Thyroid gland (tissue), 4 donors: ENCODE measurements around the gene PPP2R3A. TPM values are rescaled to one million over a fixed set of nuclear protein-coding genes. Genes with fewer than 3 reads are reported as not detected.
"Not testable (repeated sequence)": the region's sequence is repeated elsewhere in the genome, so short reads cannot be mapped to it uniquely, and the experiment has no call there.

Source experiments
- DNase-seq, 2 donors: peaks; one replicate each; pipeline ENCODE4 v3.0.0-alpha.2; 2019
- H3K27ac ChIP-seq, 3 donors: fragments of 200-600 bp; sonication (generic); 1 replicate in 2 of 3; 2 replicates in 1 of 3; pipeline ENCODE4 v1.5.1; 2016 to 2019; ENCODE audit warnings: mild to moderate bottlenecking in 1 of 3, moderate library complexity in 1 of 3
- H3K27me3 ChIP-seq: fragments of 200-600 bp; sonication (generic); one replicate; pipeline ENCODE4 v1.5.1; 2019
- H3K36me3 ChIP-seq, 2 donors: fragments of 200-600 bp; sonication (generic); one replicate each; pipeline ENCODE4 v1.5.1; 2016 to 2019
- H3K4me1 ChIP-seq, 2 donors: fragments of 200-600 bp; sonication (generic); one replicate each; pipeline ENCODE4 v1.5.1; 2017 to 2019
- H3K4me3 ChIP-seq, 3 donors: fragments of 200-600 bp; sonication (generic); replicated peaks in 1 of 3; 1 replicate in 2 of 3; 2 replicates in 1 of 3; pipeline ENCODE4 v1.5.1; 2016; ENCODE audit warnings: mild to moderate bottlenecking in 1 of 3
- H3K9me3 ChIP-seq: fragments of 200-600 bp; sonication (generic); one replicate; pipeline ENCODE4 v1.5.1; 2017
- CTCF ChIP-seq, 6 experiments: fragments of 200-600 bp in 3 of 6; fragments of 450-650 bp in 3 of 6; sonication (generic) in 3 of 6; IDR thresholded peaks; one replicate each; pipeline ENCODE4 v1.5.1; 2016 to 2019; ENCODE audit warnings: antibody characterized with exemption in 6 of 6, mild to moderate bottlenecking in 2 of 6, inconsistent platforms in 1 of 6, moderate library complexity in 1 of 6
- POLR2A ChIP-seq, 2 donors: fragments of 450-650 bp; IDR thresholded peaks; one replicate each; pipeline ENCODE4 v1.6.1; 2017; ENCODE audit warnings: antibody characterized with exemption in 2 of 2, mild to moderate bottlenecking in 2 of 2, moderate library complexity in 1 of 2
- WGBS, 2 donors: methylation state at CpG; one replicate each; pipeline ENCODE4 v1.1.5; 2017; 5-methylcytosine and 5-hydroxymethylcytosine counted together
- intact Hi-C: fragments of 100-400 bp; cut with DNase I; formaldehyde crosslinking; loops from one replicate; pipeline ENCODE4 v1.15.1; 2023
- total RNA-seq, 4 donors: library from RNA; depleted of rRNA; stranded (reverse); fragments of >200 nt; gene quantifications; one replicate each; pipeline ENCODE4 v1.2.3, GENCODE V29; 2016

The PPP2R3A gene
- total RNA-seq, 4 donors from 2014 or later: 8.5 to 15.3 (median 9.8) TPM

DNA sequence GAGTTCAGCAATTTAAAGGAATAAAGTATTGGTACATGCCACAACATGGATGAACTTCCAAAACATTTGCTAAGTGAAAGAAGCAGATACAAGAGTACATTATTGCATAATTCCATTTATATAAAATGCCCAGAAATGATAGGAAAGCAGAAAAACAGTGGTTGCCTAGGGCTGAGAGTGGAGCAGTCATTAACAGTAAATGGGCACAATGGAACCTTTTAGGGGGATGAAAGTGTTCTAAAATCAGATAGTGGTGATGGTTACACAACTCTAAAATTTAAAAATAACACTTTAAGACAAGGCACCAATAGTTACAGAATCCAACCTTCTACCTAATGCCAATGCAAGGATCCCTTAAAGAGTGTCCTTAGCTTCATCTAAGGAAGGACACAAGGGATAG lies 196.0 kb downstream of the PPP2R3A start:
- H3K27me3 ChIP-seq: no peaks in the 10 kb centered on the region
- H3K4me1 ChIP-seq: peaks cover 19 to 25% of the 10 kb centered on the region in 2 donors
- TF ChIP-seq POLR2A (IDR thresholded peaks at IDR 0.05): no peak
- TF ChIP-seq CTCF (IDR thresholded peaks at IDR 0.05): no peak
- no peaks in the 10 kb centered on the region for H3K9me3 ChIP-seq
- no peak for DNase-seq
- no peak overlapping the region for H3K27ac ChIP-seq
- intact Hi-C loops: no loop called here
- no peak overlapping the region for H3K4me3 ChIP-seq
- H3K36me3 ChIP-seq: no peaks in the 10 kb centered on the region

DNA sequence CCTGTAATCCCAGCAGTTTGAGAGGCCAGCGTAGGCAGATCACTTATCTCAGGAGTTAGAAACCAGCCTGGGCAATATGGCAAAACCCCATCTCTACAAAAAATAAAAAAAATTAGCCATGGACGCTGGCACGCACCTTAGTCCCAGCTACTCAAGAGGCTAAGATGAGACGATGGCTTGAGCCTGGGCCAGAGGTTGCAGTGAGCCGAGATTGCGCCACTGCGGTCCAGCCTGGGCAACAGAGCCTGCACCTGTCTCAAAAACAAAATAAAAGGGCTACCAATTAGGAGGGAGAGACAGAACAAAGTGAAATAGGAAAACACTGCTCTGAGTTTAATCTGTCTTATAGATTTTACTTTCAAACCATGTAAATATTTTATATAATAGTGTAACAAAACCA lies 196.8 kb downstream of the PPP2R3A start:
- DNase-seq: peak in 1 of 2 donors; percentile 17
- Histone ChIP-seq H3K4me3 (no peak overlapping the region), H3K9me3 (no peaks in the 10 kb centered on the region), H3K4me1 (peaks cover 27 to 28% of the 10 kb centered on the region in 2 donors), H3K27ac (no peak overlapping the region), H3K36me3 (no peaks in the 10 kb centered on the region), H3K27me3 (no peaks in the 10 kb centered on the region)
- intact Hi-C loops: no loop called here
- no peak for TF ChIP-seq CTCF (IDR thresholded peaks at IDR 0.05)
- no peak for TF ChIP-seq POLR2A (IDR thresholded peaks at IDR 0.05)
- 81 to 82% methylated on average over 7 of the region's 7 CpGs for WGBS, 2 donors

- H3K4me3 ChIP-seq, intact Hi-C loops, H3K27me3 ChIP-seq, H3K36me3 ChIP-seq, DNase-seq, H3K9me3 ChIP-seq: not testable (repeated sequence)
- Histone ChIP-seq H3K27ac (peak overlapping the region in 1 of 3 donors; percentile 10), H3K4me1 (peaks cover 27 to 28% of the 10 kb centered on the region in 2 donors)
Observed at GRCh38 chr3:136163607-136164006, 198.1 kb downstream of the PPP2R3A start.

GRCh38 chr3:136166507-136166906 lies 201.0 kb downstream of the PPP2R3A start:
- H3K27me3 ChIP-seq: no peaks in the 10 kb centered on the region
- H3K4me1 ChIP-seq: peaks cover 34 to 37% of the 10 kb centered on the region in 2 donors
- H3K4me3 ChIP-seq: no peak overlapping the region
- H3K36me3 ChIP-seq: no peaks in the 10 kb centered on the region
- 29 to 60% methylated on average over 3 of the region's 3 CpGs for WGBS, 2 donors
- intact Hi-C loops: no loop called here
- no peak for DNase-seq
- no peak overlapping the region for H3K27ac ChIP-seq
- no peaks in the 10 kb centered on the region for H3K9me3 ChIP-seq
- TF ChIP-seq CTCF (IDR thresholded peaks at IDR 0.05) (no peak), POLR2A (IDR thresholded peaks at IDR 0.05) (no peak)

DNA sequence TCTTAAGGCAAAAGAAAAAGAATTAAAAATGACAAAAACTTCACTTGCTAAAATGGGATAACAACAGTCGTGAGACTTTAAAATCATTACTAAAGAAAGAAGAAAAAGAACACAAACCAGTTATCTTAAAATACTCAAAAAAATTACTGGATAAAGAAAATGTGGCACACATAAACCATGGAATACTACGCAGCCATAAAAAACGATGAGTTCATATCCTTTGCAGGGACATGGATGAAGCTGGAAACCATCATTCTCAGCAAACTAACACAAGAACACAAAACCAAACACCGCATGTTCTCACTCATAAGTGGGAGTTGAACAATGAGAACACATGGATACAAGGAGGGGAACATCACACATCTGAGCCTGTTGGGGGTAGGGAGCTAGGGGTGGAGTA lies 202.7 kb downstream of the PPP2R3A start:
- H3K36me3 ChIP-seq, H3K27me3 ChIP-seq, H3K27ac ChIP-seq, intact Hi-C loops, DNase-seq, H3K4me3 ChIP-seq, H3K9me3 ChIP-seq: not testable (repeated sequence)
- 96 to 97% methylated on average over 4 of the region's 4 CpGs for WGBS, 2 donors
- peaks cover 33 to 37% of the 10 kb centered on the region in 2 donors for H3K4me1 ChIP-seq

DNA sequence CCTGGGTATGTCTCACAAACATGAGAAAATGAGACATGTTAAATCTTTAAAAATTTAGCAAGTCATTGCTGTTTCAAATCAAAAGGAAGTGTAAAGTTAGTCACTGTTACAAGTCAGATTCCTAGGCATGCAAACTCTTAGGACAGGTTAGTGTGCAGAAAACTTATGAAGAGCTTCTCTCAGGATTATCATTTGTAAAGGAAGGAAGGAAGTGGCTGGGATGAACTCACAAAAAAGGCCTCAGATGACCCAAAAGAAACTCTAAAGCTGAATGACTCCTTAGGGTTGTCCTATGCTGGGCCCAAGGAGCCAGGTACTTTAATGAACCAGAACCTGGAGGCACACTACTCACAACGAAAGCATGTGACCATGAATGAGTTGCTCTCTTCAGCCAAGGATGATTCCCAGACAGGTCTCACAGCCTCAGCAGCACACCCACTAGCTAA lies 205.6 kb downstream of the PPP2R3A start:
- intact Hi-C loops: no loop called here
- no peaks in the 10 kb centered on the region for H3K36me3 ChIP-seq
- H3K4me3 ChIP-seq: no peak overlapping the region
- WGBS, 2 donors: 19 to 20% methylated on average over 1 of the region's 1 CpG
- no peak for TF ChIP-seq CTCF (IDR thresholded peaks at IDR 0.05)
- no peak for TF ChIP-seq POLR2A (IDR thresholded peaks at IDR 0.05)
- peaks cover 27 to 34% of the 10 kb centered on the region in 2 donors for H3K4me1 ChIP-seq
- H3K9me3 ChIP-seq: no peaks in the 10 kb centered on the region
- peak overlapping the region in 1 of 3 donors; percentile 3 for H3K27ac ChIP-seq
- DNase-seq: peak; percentile 26 to 30
- H3K27me3 ChIP-seq: no peaks in the 10 kb centered on the region
